Keratinocyte (primary cell): Measurements from ENCODE around the gene RPL29. TPM values are rescaled to one million over a fixed set of nuclear protein-coding genes. Genes with fewer than 3 reads are reported as not detected.

ENCODE experiments used
- DNase-seq: peaks from one replicate; pipeline ENCODE4 v3.0.0-alpha.2; 2011; ENCODE audit warnings: low read depth, missing footprints, low spot score
- FAIRE-seq: peaks from 2 replicates; lab custom pipeline; 2011; peaks lifted over from hg19 to GRCh38; lab: Jason Lieb, UNC
- H2AFZ ChIP-seq: 2 replicates; pipeline ENCODE4 v1.6.0; 2012; ENCODE audit warnings: low read length, control low read depth, inconsistent platforms; ENCODE audit not compliant: control insufficient read depth
- H3K27ac ChIP-seq: 2 replicates; pipeline ENCODE4 v1.5.1; 2011; ENCODE audit warnings: low read length; ENCODE audit not compliant: control insufficient read depth, insufficient read depth
- H3K27me3 ChIP-seq: 3 replicates; pipeline ENCODE4 v1.6.0; 2011; ENCODE audit warnings: low read length; ENCODE audit not compliant: control insufficient read depth, insufficient read depth; ENCODE audit errors: extremely low read depth
- H3K36me3 ChIP-seq, 2 experiments: 2 replicates in 1 of 2; 3 replicates in 1 of 2; pipeline ENCODE4 v1.5.1; 2011; ENCODE audit warnings: low read length in 2 of 2, mild to moderate bottlenecking in 1 of 2; ENCODE audit not compliant: control insufficient read depth in 2 of 2, insufficient read depth in 2 of 2; ENCODE audit errors: extremely low read depth in 1 of 2
- H3K4me1 ChIP-seq: 3 replicates; pipeline ENCODE4 v1.5.1; 2011; ENCODE audit warnings: low read length; ENCODE audit not compliant: control insufficient read depth, insufficient read depth; ENCODE audit errors: extremely low read depth
- H3K4me2 ChIP-seq: 3 replicates; pipeline ENCODE4 v1.6.0; 2011; ENCODE audit warnings: low read depth, low read length; ENCODE audit not compliant: control insufficient read depth, insufficient read depth; ENCODE audit errors: extremely low read depth
- H3K4me3 ChIP-seq, 3 experiments: fragments of 200-600 bp in 1 of 3; sonication (generic) in 1 of 3; 2 replicates in 2 of 3; 3 replicates in 1 of 3; pipeline ENCODE4 v1.5.1; 2011 to 2016; ENCODE audit warnings: low read length in 3 of 3, mild to moderate bottlenecking in 3 of 3, control low read depth in 2 of 3, inconsistent platforms in 1 of 3, low read depth in 1 of 3, mixed read lengths in 1 of 3, mixed run types in 1 of 3, moderate library complexity in 1 of 3; ENCODE audit not compliant: control insufficient read depth in 2 of 3, insufficient read depth in 2 of 3; ENCODE audit errors: extremely low read depth in 1 of 3
- H3K79me2 ChIP-seq: 2 replicates; pipeline ENCODE4 v1.6.0; 2012; ENCODE audit warnings: low read length; ENCODE audit not compliant: control insufficient read depth, insufficient read depth
- H3K9ac ChIP-seq: 3 replicates; pipeline ENCODE4 v1.6.0; 2011; ENCODE audit warnings: low read length; ENCODE audit not compliant: control insufficient read depth, insufficient read depth; ENCODE audit errors: extremely low read depth
- H3K9me1 ChIP-seq: 3 replicates; pipeline ENCODE4 v1.6.0; 2011; ENCODE audit warnings: low read length; ENCODE audit not compliant: control insufficient read depth, insufficient read depth; ENCODE audit errors: extremely low read depth
- H3K9me3 ChIP-seq: 2 replicates; pipeline ENCODE4 v1.5.1; 2012; ENCODE audit warnings: low read depth, low read length; ENCODE audit not compliant: control insufficient read depth
- H4K20me1 ChIP-seq: 3 replicates; pipeline ENCODE4 v1.6.0; 2011; ENCODE audit warnings: low read length; ENCODE audit not compliant: control insufficient read depth, insufficient read depth; ENCODE audit errors: extremely low read depth
- CTCF ChIP-seq, 3 experiments: IDR thresholded peaks in 1 of 3; conservative IDR thresholded peaks in 1 of 3; optimal IDR thresholded peaks in 1 of 3; 2 replicates in 2 of 3; 3 replicates in 1 of 3; pipeline versions ENCODE3 to v1.5.1; 2011; ENCODE audit warnings: low read length in 3 of 3, mild to moderate bottlenecking in 3 of 3, moderate library complexity in 2 of 3, control low read depth in 1 of 3, inconsistent platforms in 1 of 3; ENCODE audit not compliant: insufficient read depth in 2 of 3; ENCODE audit errors: extremely low read depth in 1 of 3
- EZH2 ChIP-seq: IDR thresholded peaks from one replicate; pipeline ENCODE4 v1.6.1; 2012; ENCODE audit warnings: inconsistent platforms, mild to moderate bottlenecking, low read length, moderate library complexity
- dilution Hi-C: fragments of 300-500 bp; cut with MboI; formaldehyde crosslinking; loops from one replicate; pipeline ENCODE4 v1.7.0; 2020; ENCODE audit warnings: low sequenced_read_pairs; ENCODE audit not compliant: extremely low pct_ligation_motif_present
- polyA plus RNA-seq, 5 experiments: library from polyadenylated mRNA; depleted of rRNA in 3 of 5; stranded (reverse) in 3 of 5; stranded (forward) in 1 of 5; unstranded in 1 of 5; fragments of >200 nt; gene quantifications; 1 replicate in 1 of 5; 2 replicates in 3 of 5; 3 replicates in 1 of 5; pipeline versions ENCODE4 v1.2.1 to v1.2.3, GENCODE V29; 2011 to 2012; ENCODE audit warnings: missing spikeins in 2 of 5, low read depth in 1 of 5, low replicate concordance in 1 of 5

Gene RPL29
- polyA plus RNA-seq, 1 donor (not counting 4 experiments of a cell fraction or from before 2014, with no cell fraction given), result 1,648 TPM

- Histone ChIP-seq H3K4me2 (no peak overlapping the region), H3K27ac (no peak overlapping the region), H3K27me3 (no peaks in the 10 kb centered on the region), H3K4me1 (peaks cover 26% of the 10 kb centered on the region), H2AFZ (no peak overlapping the region), H4K20me1 (no peaks in the 10 kb centered on the region), H3K9ac (no peak overlapping the region), H3K36me3 (no peaks in the 10 kb centered on the region), H3K79me2 (no peaks in the 10 kb centered on the region), H3K9me3 (peaks cover 3% of the 10 kb centered on the region), H3K4me3 (no peak overlapping the region), H3K9me1 (no peaks in the 10 kb centered on the region)
- DNase-seq (no peak), FAIRE-seq (no peak)
- dilution Hi-C loops, result no loop called here
- no peak for TF ChIP-seq EZH2
These were observed 32.9 kb upstream of the RPL29 start for GRCh38 chr3:52028572-52028971.

GRCh38 chr3:52026041-52026440 lies 30.3 kb upstream of the RPL29 start:
- Histone ChIP-seq H3K9me3 (no peaks in the 10 kb centered on the region), H3K9ac (no peak overlapping the region), H3K79me2 (no peaks in the 10 kb centered on the region), H3K9me1 (no peaks in the 10 kb centered on the region), H3K4me3 (no peak overlapping the region), H3K4me1 (peaks cover 22% of the 10 kb centered on the region), H3K27me3 (no peaks in the 10 kb centered on the region), H3K27ac (no peak overlapping the region), H3K4me2 (no peak overlapping the region), H2AFZ (no peak overlapping the region), H4K20me1 (no peaks in the 10 kb centered on the region), H3K36me3 (no peaks in the 10 kb centered on the region)
- TF ChIP-seq EZH2 (no peak), CTCF (optimal IDR thresholded peaks at IDR 0.05 in 1 of 3, IDR thresholded peaks at IDR 0.05 in 1 of 3, conservative IDR thresholded peaks at IDR 0.05 in 1 of 3; ENCODE audit: extremely low read depth in 1 of 3, insufficient read depth in 2 of 3, low read length in 3 of 3) (no peak)
- no peak for DNase-seq
- dilution Hi-C loops, result no loop called here
- FAIRE-seq, result no peak

- Histone ChIP-seq H3K9me1 (no peaks in the 10 kb centered on the region), H3K4me3 (no peak overlapping the region), H3K79me2 (no peaks in the 10 kb centered on the region), H3K36me3 (no peaks in the 10 kb centered on the region), H3K9ac (no peak overlapping the region), H4K20me1 (no peaks in the 10 kb centered on the region), H3K27ac (no peak overlapping the region), H3K27me3 (no peaks in the 10 kb centered on the region), H3K4me1 (peaks cover 16% of the 10 kb centered on the region), H3K9me3 (no peaks in the 10 kb centered on the region), H3K4me2 (no peak overlapping the region), H2AFZ (no peak overlapping the region)
- dilution Hi-C loops, result no loop called here
- DNase-seq, result no peak
- no peak for FAIRE-seq
- TF ChIP-seq EZH2 (no peak), CTCF (optimal IDR thresholded peaks at IDR 0.05 in 1 of 3, IDR thresholded peaks at IDR 0.05 in 1 of 3, conservative IDR thresholded peaks at IDR 0.05 in 1 of 3; ENCODE audit: extremely low read depth in 1 of 3, insufficient read depth in 2 of 3, low read length in 3 of 3) (no peak)
These were observed 29.8 kb upstream of the RPL29 start for GRCh38 chr3:52025453-52025852.
